Endothelial cell of umbilical vein (primary cell): ENCODE measurements around the gene MN1. TPM values are rescaled to one million over a fixed set of nuclear protein-coding genes. Genes with fewer than 3 reads are reported as not detected.

Experiments
- BruUV-seq: library from RNA; stranded (reverse); fragments of 400-500 nt; replicated peaks from 2 replicates; lab custom pipeline; 2021; lab: Mats Ljungman, UMichigan
- CTCF ChIA-PET: fragments of 300-600, 350-600 bp; sonication (Branson Sonifier 250); formaldehyde crosslinking; loops from one replicate; lab custom pipeline; 2021; ENCODE audit warnings: antibody characterized with exemption, inconsistent platforms; lab: Charles Lee
- POLR2A ChIA-PET: fragments of 300-600, 350-600 bp; sonication (Branson Sonifier 250); formaldehyde crosslinking; loops from one replicate; lab custom pipeline; 2021; ENCODE audit warnings: antibody characterized with exemption, inconsistent platforms; lab: Charles Lee
- DNase-seq: peaks from one replicate; pipeline ENCODE4 v3.0.0-alpha.2; 2011; ENCODE audit warnings: low read depth, low spot score
- FAIRE-seq: peaks from 2 replicates; lab custom pipeline; 2011; peaks lifted over from hg19 to GRCh38; lab: Jason Lieb, UNC
- H2AFZ ChIP-seq: 2 replicates; pipeline ENCODE4 v1.6.0; 2012; ENCODE audit warnings: low read depth, low read length, control low read depth, inconsistent platforms
- H3K27ac ChIP-seq: 2 replicates; pipeline ENCODE4 v1.5.1; 2011; ENCODE audit warnings: low read depth, mild to moderate bottlenecking, control low read depth, low read length, moderate library complexity; ENCODE audit not compliant: insufficient read depth
- H3K27me3 ChIP-seq, 2 experiments: 2 replicates each; pipeline versions ENCODE4 v1.6.0 to v1.6.1; 2011; ENCODE audit warnings: low read length in 2 of 2, mixed read lengths in 1 of 2; ENCODE audit not compliant: control insufficient read depth in 2 of 2, insufficient read depth in 2 of 2
- H3K36me3 ChIP-seq, 2 experiments: 2 replicates in 1 of 2; 3 replicates in 1 of 2; pipeline ENCODE4 v1.5.1; 2011; ENCODE audit warnings: low read length in 2 of 2, mild to moderate bottlenecking in 1 of 2, moderate library complexity in 1 of 2; ENCODE audit not compliant: control insufficient read depth in 2 of 2, insufficient read depth in 2 of 2; ENCODE audit errors: extremely low read depth in 1 of 2
- H3K4me1 ChIP-seq: 3 replicates; pipeline ENCODE4 v1.5.1; 2011; ENCODE audit warnings: mild to moderate bottlenecking, low read length; ENCODE audit not compliant: control insufficient read depth, insufficient read depth; ENCODE audit errors: extremely low read depth
- H3K4me2 ChIP-seq: 2 replicates; pipeline ENCODE4 v1.6.1; 2011; ENCODE audit warnings: low read length, control low read depth, mixed read lengths; ENCODE audit not compliant: insufficient read depth
- H3K4me3 ChIP-seq, 3 experiments: fragments of 200-600 bp in 1 of 3; sonication (generic), shearing (Covaris generic) in 1 of 3; replicated peaks in 1 of 3; 2 replicates each; pipeline ENCODE4 v1.5.1; 2011 to 2016; ENCODE audit warnings: control low read depth in 3 of 3, low read length in 3 of 3, mild to moderate bottlenecking in 2 of 3, inconsistent platforms in 1 of 3, low read depth in 1 of 3, moderate library complexity in 1 of 3; ENCODE audit not compliant: insufficient read depth in 1 of 3
- H3K79me2 ChIP-seq: 2 replicates; pipeline ENCODE4 v1.6.0; 2012; ENCODE audit warnings: low read length, inconsistent platforms; ENCODE audit not compliant: control insufficient read depth, insufficient read depth
- H3K9ac ChIP-seq: replicated peaks from 2 replicates; pipeline ENCODE3; 2011; ENCODE audit warnings: low read length, control low read depth; ENCODE audit not compliant: insufficient read depth; ENCODE audit errors: extremely low read depth
- H3K9me1 ChIP-seq: replicated peaks from 3 replicates; pipeline ENCODE4 v1.6.0; 2011; ENCODE audit warnings: mild to moderate bottlenecking, low read length; ENCODE audit not compliant: control insufficient read depth, insufficient read depth; ENCODE audit errors: extremely low read depth
- H3K9me3 ChIP-seq: replicated peaks from 2 replicates; pipeline ENCODE4 v1.5.1; 2012; ENCODE audit warnings: low read length, inconsistent platforms; ENCODE audit not compliant: control insufficient read depth, insufficient read depth
- H4K20me1 ChIP-seq: replicated peaks from 2 replicates; pipeline ENCODE3; 2011; ENCODE audit warnings: mild to moderate bottlenecking, low read length; ENCODE audit not compliant: control insufficient read depth, insufficient read depth; ENCODE audit errors: extremely low read depth
- CTCF ChIP-seq, 2 donors: IDR thresholded peaks; 1 replicate in 1 of 2; 2 replicates in 1 of 2; pipeline ENCODE4 v1.5.1; 2011; ENCODE audit warnings: low read length in 2 of 2, mild to moderate bottlenecking in 2 of 2, moderate library complexity in 2 of 2, control low read depth in 1 of 2, inconsistent platforms in 1 of 2, low read depth in 1 of 2; ENCODE audit not compliant: insufficient read depth in 1 of 2; ENCODE audit errors: extremely low read depth in 1 of 2
- GATA2 ChIP-seq: IDR thresholded peaks from 2 replicates; pipeline ENCODE4 v1.7.0; 2011; ENCODE audit warnings: low read depth, mild to moderate bottlenecking, moderate library complexity, mixed read lengths, low read length; ENCODE audit not compliant: insufficient read length, insufficient read depth
- JUN ChIP-seq: IDR thresholded peaks from 2 replicates; pipeline ENCODE4 v1.6.1; 2011; ENCODE audit warnings: borderline replicate concordance, low read depth; ENCODE audit not compliant: insufficient read length, insufficient read depth
- MAX ChIP-seq: IDR thresholded peaks from 2 replicates; pipeline ENCODE4 v1.6.1; 2011; ENCODE audit not compliant: insufficient read depth, insufficient read length
- MYC ChIP-seq: IDR thresholded peaks from one replicate; pipeline ENCODE4 v1.6.1; 2011; ENCODE audit warnings: mild to moderate bottlenecking, low read depth, low read length
- POLR2A ChIP-seq: IDR thresholded peaks from 2 replicates; pipeline ENCODE4 v1.6.1; 2012; ENCODE audit warnings: low read depth, mild to moderate bottlenecking, control low read depth, low read length
- POLR2AphosphoS5 ChIP-seq: IDR thresholded peaks from 2 replicates; pipeline ENCODE4 v1.6.1; 2012; ENCODE audit warnings: low read depth, mild to moderate bottlenecking, control low read depth, low read length, moderate library complexity; ENCODE audit not compliant: insufficient read depth
- dilution Hi-C: fragments of 300-500 bp; cut with MboI; formaldehyde crosslinking; loops from one replicate; pipeline ENCODE4 v1.15.0; 2019; ENCODE audit warnings: low sequenced_read_pairs; ENCODE audit not compliant: extremely low pct_ligation_motif_present
- intact Hi-C: fragments of 100-400 bp; cut with micrococcal nuclease; formaldehyde crosslinking; loops from one replicate; pipeline ENCODE4 v1.10.0; 2022
- polyA plus RNA-seq, 4 experiments: library from polyadenylated mRNA; depleted of rRNA in 3 of 4; stranded (reverse) in 3 of 4; unstranded in 1 of 4; fragments of >200 nt; gene quantifications; 2 replicates each; pipeline versions ENCODE4 v1.2.1 to v1.2.3, GENCODE V29; 2011 to 2012; ENCODE audit warnings: missing spikeins in 1 of 4
- total RNA-seq: library from RNA; stranded (reverse); gene quantifications from 2 replicates; pipeline ENCODE4 v1.2.3, GENCODE V29; 2021

Gene MN1
- total and polyA plus RNA-seq, 2 donors (not counting 3 experiments of a cell fraction or from before 2014, with no cell fraction given) = 3.8 to 5.2 TPM

GRCh38 chr22:27715106-27715505, 86.5 kb downstream of the MN1 start:
- H3K9ac ChIP-seq = no peak overlapping the region
- H3K36me3 ChIP-seq = no peaks in the 10 kb centered on the region

More at GRCh38 chr22:27715106-27715505, 86.5 kb downstream of the MN1 start:
- H3K4me3 ChIP-seq = no peak overlapping the region
- TF ChIP-seq JUN = no peak
- TF ChIP-seq POLR2A = no peak
- TF ChIP-seq MYC = no peak
- no peak for TF ChIP-seq POLR2AphosphoS5
- no peak for TF ChIP-seq CTCF (IDR thresholded peaks at IDR 0.05; ENCODE audit: extremely low read depth in 1 of 2, insufficient read depth in 1 of 2, low read depth in 1 of 2, low read length in 2 of 2)
- TF ChIP-seq MAX = no peak
- TF ChIP-seq GATA2 = no peak
- CTCF ChIA-PET = no interaction called here
- FAIRE-seq (no peak), DNase-seq (no peak)
- BruUV-seq = no TSS peak
- no peaks in the 10 kb centered on the region for H3K27me3 ChIP-seq
- no peaks in the 10 kb centered on the region for H3K9me1 ChIP-seq
- H3K4me1 ChIP-seq = peaks cover 11% of the 10 kb centered on the region
- POLR2A ChIA-PET = no interaction called here
- no peak overlapping the region for H2AFZ ChIP-seq
- H3K4me2 ChIP-seq = no peak overlapping the region
- no peaks in the 10 kb centered on the region for H3K9me3 ChIP-seq
- intact Hi-C loops = no loop called here
- H3K27ac ChIP-seq = no peak overlapping the region
- H4K20me1 ChIP-seq = no peaks in the 10 kb centered on the region
- H3K79me2 ChIP-seq = no peaks in the 10 kb centered on the region
- dilution Hi-C loops = no loop called here
